Keratinocyte (primary cell): ENCODE data around the gene RBM44.

Experiments
- CTCF ChIP-seq, 3 experiments: IDR thresholded peaks in 1 of 3; conservative IDR thresholded peaks in 1 of 3; optimal IDR thresholded peaks in 1 of 3; 2 replicates in 2 of 3; 3 replicates in 1 of 3; pipeline versions ENCODE3 to v1.5.1; 2011; ENCODE audit warnings: low read length in 3 of 3, mild to moderate bottlenecking in 3 of 3, moderate library complexity in 2 of 3, control low read depth in 1 of 3, inconsistent platforms in 1 of 3; ENCODE audit not compliant: insufficient read depth in 2 of 3; ENCODE audit errors: extremely low read depth in 1 of 3
- EZH2 ChIP-seq: IDR thresholded peaks from one replicate; pipeline ENCODE4 v1.6.1; 2012; ENCODE audit warnings: inconsistent platforms, mild to moderate bottlenecking, low read length, moderate library complexity

GRCh38 chr2:237857791-237858190 lies 59.2 kb downstream of the RBM44 start:
- TF ChIP-seq CTCF (optimal IDR thresholded peaks at IDR 0.05 in 1 of 3, IDR thresholded peaks at IDR 0.05 in 1 of 3, conservative IDR thresholded peaks at IDR 0.05 in 1 of 3; ENCODE audit: extremely low read depth in 1 of 3, insufficient read depth in 2 of 3, low read length in 3 of 3) (no peak), EZH2 (no peak)
